ENCODE data around the gene SYNE4. TPM values are rescaled to one million over a fixed set of nuclear protein-coding genes. Genes with fewer than 3 reads are reported as not detected.
"Not testable (repeated sequence)": the region's sequence is repeated elsewhere in the genome, so short reads cannot be mapped to it uniquely, and the experiment has no call there.

The SYNE4 gene
- total and polyA plus RNA-seq, 3 donors from 2014 or later, result 0.68 to 1.8 (median 1.3) TPM

- WGBS, 2 donors, result 30 to 33% methylated on average over 3 of the region's 3 CpGs
- H3K27ac ChIP-seq, result peak overlapping the region in 1 of 2 donors; percentile 15
- TF ChIP-seq POLR2A (IDR thresholded peaks at IDR 0.05) (no peak), CTCF (IDR thresholded peaks at IDR 0.05) (no peak)
- H3K36me3 ChIP-seq (ENCODE audit: low read depth, missing control alignments), result no peaks in the 10 kb centered on the region
- H3K9me3 ChIP-seq, result no peaks in the 10 kb centered on the region
- H3K27me3 ChIP-seq, result no peaks in the 10 kb centered on the region
- H3K4me1 ChIP-seq, result peaks cover 8% of the 10 kb centered on the region
- no peak overlapping the region for H3K4me3 ChIP-seq
- DNase-seq, result no peak
- intact Hi-C loops (cut with DNase I; ENCODE audit: low total_unique reads), result no loop called here
These were observed 33.2 kb upstream of the SYNE4 start for GRCh38 chr19:36041831-36042230.

GRCh38 chr19:36041092-36041491 lies 32.5 kb upstream of the SYNE4 start:
- DNase-seq; H3K9me3 ChIP-seq; H3K4me3 ChIP-seq; intact Hi-C loops (cut with DNase I; ENCODE audit: low total_unique reads); H3K36me3 ChIP-seq (ENCODE audit: low read depth, missing control alignments); H3K4me1 ChIP-seq; H3K27me3 ChIP-seq: not testable (repeated sequence)
- 83 to 89% methylated on average over 6 of the region's 6 CpGs for WGBS, 2 donors
- H3K27ac ChIP-seq, result peak overlapping the region in 1 of 2 donors; percentile 15

GRCh38 chr19:36040495-36040894 lies 31.9 kb upstream of the SYNE4 start:
- H3K4me3 ChIP-seq, result no peak overlapping the region
- no peak overlapping the region for H3K27ac ChIP-seq
- DNase-seq, result no peak
- H3K9me3 ChIP-seq, result no peaks in the 10 kb centered on the region
- TF ChIP-seq POLR2A (IDR thresholded peaks at IDR 0.05), result no peak
- TF ChIP-seq CTCF (IDR thresholded peaks at IDR 0.05), result no peak
- H3K4me1 ChIP-seq, result peaks cover 8% of the 10 kb centered on the region
- no peaks in the 10 kb centered on the region for H3K27me3 ChIP-seq
- WGBS, 2 donors, result 83 to 84% methylated on average over 6 of the region's 6 CpGs
- intact Hi-C loops (cut with DNase I; ENCODE audit: low total_unique reads), result no loop called here
- H3K36me3 ChIP-seq (ENCODE audit: low read depth, missing control alignments), result no peaks in the 10 kb centered on the region

- H3K4me1 ChIP-seq, result peaks cover 4% of the 10 kb centered on the region
- WGBS, 2 donors, result 2% methylated on average over 29 to 45 of the region's 51 CpGs
- intact Hi-C loops (cut with DNase I; ENCODE audit: low total_unique reads), result no loop called here
These were observed 23.9 kb upstream of the SYNE4 start, which contains the start of gene CLIP3 for GRCh38 chr19:36032251-36033104. CLIP3 (minus strand) TSS chr19:36032873; CDS start chr19:36032357, 516 bp downstream.

More at GRCh38 chr19:36032251-36033104, 23.9 kb upstream of the SYNE4 start, which contains the start of gene CLIP3:
- no peaks in the 10 kb centered on the region for H3K9me3 ChIP-seq
- peak within 1 kb of the TSS; percentile 73 to 76 for H3K4me3 ChIP-seq
- peak; percentile 78 for DNase-seq
- peak within 1 kb of the TSS; percentile 63 to 69 for H3K27ac ChIP-seq
- H3K36me3 ChIP-seq (ENCODE audit: low read depth, missing control alignments), result no peaks in the 10 kb centered on the region
- no peaks in the 10 kb centered on the region for H3K27me3 ChIP-seq
- TF ChIP-seq CTCF (IDR thresholded peaks at IDR 0.05) (no peak), POLR2A (IDR thresholded peaks at IDR 0.05) (no peak)

All from testis (tissue), 3 donors.